ENCODE results near the gene ZBTB40.

DNA sequence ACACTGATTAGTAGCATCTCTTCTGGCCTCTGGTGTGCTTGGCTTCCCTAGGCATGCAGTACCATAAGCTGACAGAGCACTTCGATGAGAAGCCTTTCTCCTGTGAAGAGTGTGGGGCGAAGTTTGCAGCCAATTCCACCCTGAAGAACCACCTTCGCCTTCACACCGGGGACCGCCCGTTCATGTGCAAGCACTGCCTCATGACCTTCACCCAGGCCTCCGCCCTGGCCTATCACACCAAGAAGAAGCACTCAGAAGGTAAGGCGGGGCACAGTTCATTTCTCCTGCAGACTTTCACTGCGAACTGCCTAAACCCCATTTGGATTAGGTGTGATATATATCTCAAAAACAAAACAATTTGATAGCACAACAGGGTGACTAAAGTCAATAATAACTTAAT, 61.2 kb downstream of the ZBTB40 start:
- TF ChIP-seq, protein P1, sequence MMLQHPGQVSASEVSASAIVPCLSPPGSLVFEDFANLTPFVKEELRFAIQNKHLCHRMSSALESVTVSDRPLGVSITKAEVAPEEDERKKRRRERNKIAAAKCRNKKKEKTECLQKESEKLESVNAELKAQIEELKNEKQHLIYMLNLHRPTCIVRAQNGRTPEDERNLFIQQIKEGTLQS (CRISPR knock-in tag; conservative IDR thresholded peaks at IDR 0.05), result no peak
- TF ChIP-seq, protein P2, sequence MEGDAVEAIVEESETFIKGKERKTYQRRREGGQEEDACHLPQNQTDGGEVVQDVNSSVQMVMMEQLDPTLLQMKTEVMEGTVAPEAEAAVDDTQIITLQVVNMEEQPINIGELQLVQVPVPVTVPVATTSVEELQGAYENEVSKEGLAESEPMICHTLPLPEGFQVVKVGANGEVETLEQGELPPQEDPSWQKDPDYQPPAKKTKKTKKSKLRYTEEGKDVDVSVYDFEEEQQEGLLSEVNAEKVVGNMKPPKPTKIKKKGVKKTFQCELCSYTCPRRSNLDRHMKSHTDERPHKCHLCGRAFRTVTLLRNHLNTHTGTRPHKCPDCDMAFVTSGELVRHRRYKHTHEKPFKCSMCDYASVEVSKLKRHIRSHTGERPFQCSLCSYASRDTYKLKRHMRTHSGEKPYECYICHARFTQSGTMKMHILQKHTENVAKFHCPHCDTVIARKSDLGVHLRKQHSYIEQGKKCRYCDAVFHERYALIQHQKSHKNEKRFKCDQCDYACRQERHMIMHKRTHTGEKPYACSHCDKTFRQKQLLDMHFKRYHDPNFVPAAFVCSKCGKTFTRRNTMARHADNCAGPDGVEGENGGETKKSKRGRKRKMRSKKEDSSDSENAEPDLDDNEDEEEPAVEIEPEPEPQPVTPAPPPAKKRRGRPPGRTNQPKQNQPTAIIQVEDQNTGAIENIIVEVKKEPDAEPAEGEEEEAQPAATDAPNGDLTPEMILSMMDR (IDR thresholded peaks at IDR 0.05), result no peak
- TF ChIP-seq FOXP1 (CRISPR knock-in tag; IDR thresholded peaks at IDR 0.05; ENCODE audit: borderline replicate concordance), result no peak
- no peak for TF ChIP-seq ZNF138 (CRISPR knock-in tag; conservative IDR thresholded peaks at IDR 0.05)
- no peak for TF ChIP-seq MYBL2 (CRISPR knock-in tag; IDR thresholded peaks at IDR 0.05)
- TF ChIP-seq SP1 (CRISPR knock-in tag; conservative IDR thresholded peaks at IDR 0.05), result no peak
- TF ChIP-seq CBFB (CRISPR knock-in tag; IDR thresholded peaks at IDR 0.05; ENCODE audit: low read depth), result no peak
- TF ChIP-seq TEAD1 (CRISPR knock-in tag; IDR thresholded peaks at IDR 0.05), result no peak
- TF ChIP-seq, protein P3, sequence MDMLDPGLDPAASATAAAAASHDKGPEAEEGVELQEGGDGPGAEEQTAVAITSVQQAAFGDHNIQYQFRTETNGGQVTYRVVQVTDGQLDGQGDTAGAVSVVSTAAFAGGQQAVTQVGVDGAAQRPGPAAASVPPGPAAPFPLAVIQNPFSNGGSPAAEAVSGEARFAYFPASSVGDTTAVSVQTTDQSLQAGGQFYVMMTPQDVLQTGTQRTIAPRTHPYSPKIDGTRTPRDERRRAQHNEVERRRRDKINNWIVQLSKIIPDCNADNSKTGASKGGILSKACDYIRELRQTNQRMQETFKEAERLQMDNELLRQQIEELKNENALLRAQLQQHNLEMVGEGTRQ (CRISPR knock-in tag; IDR thresholded peaks at IDR 0.05), result no peak
- TF ChIP-seq, protein P4, sequence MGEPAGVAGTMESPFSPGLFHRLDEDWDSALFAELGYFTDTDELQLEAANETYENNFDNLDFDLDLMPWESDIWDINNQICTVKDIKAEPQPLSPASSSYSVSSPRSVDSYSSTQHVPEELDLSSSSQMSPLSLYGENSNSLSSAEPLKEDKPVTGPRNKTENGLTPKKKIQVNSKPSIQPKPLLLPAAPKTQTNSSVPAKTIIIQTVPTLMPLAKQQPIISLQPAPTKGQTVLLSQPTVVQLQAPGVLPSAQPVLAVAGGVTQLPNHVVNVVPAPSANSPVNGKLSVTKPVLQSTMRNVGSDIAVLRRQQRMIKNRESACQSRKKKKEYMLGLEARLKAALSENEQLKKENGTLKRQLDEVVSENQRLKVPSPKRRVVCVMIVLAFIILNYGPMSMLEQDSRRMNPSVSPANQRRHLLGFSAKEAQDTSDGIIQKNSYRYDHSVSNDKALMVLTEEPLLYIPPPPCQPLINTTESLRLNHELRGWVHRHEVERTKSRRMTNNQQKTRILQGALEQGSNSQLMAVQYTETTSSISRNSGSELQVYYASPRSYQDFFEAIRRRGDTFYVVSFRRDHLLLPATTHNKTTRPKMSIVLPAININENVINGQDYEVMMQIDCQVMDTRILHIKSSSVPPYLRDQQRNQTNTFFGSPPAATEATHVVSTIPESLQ (CRISPR knock-in tag; IDR thresholded peaks at IDR 0.05), result no peak
- TF ChIP-seq GABPB1 (CRISPR knock-in tag; IDR thresholded peaks at IDR 0.05), result no peak
- TF ChIP-seq ZBTB21 (CRISPR knock-in tag; IDR thresholded peaks at IDR 0.05; ENCODE audit: borderline replicate concordance), result no peak
